ENCODE measurements around the gene UBE2Q1.

DNA sequence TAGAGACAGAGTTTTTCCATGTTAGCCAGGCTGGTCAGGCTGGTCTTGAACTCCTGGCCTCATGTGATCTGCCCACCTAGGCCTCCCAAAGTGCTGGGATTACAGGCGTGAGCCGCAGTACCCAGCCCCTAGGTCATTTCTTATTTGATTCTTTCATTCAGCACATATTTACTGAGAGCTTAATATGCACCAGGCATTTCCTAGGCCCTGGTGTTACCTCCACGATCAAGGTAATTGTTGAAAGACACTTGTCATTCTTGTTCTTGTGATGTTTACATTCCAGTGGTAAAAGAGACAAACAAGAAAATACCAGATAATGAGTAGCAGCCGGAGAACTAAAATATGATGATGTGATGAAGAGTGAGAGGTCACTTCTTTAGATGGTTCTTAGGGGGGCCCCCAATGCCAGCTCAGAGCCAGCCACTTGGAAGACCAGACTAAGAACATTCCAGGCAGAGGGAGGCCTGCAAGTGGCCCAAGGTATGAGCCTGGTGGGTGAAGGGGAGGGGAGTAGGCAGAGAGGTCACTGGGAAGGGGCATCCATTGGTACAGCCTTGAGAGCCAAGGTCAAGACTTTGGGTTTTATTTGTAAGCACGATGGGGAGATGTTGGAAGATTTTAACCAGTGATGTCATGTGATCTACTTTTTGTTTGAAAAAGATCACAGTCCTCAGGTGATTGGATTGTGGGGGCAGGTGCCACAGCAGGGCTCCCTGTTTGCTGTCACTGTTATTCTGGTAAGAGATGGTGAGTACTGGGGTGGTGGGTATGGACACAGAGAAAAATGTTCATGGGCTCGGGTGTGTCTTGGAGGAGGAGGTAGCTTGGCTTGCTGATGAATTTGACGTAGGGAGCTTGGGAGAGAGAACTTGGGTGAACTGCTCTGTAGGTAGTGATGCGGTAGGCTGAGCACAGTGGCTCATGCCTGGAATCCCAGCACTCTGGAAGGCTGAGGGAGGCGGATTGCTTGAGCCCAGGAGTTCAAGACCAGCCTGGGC, 18.7 kb downstream of the UBE2Q1 start:
- TF ChIP-seq EP300 (IDR thresholded peaks at IDR 0.05) (no peak), POLR2A (IDR thresholded peaks at IDR 0.05) (no peak)
- TF ChIP-seq, protein P1, sequence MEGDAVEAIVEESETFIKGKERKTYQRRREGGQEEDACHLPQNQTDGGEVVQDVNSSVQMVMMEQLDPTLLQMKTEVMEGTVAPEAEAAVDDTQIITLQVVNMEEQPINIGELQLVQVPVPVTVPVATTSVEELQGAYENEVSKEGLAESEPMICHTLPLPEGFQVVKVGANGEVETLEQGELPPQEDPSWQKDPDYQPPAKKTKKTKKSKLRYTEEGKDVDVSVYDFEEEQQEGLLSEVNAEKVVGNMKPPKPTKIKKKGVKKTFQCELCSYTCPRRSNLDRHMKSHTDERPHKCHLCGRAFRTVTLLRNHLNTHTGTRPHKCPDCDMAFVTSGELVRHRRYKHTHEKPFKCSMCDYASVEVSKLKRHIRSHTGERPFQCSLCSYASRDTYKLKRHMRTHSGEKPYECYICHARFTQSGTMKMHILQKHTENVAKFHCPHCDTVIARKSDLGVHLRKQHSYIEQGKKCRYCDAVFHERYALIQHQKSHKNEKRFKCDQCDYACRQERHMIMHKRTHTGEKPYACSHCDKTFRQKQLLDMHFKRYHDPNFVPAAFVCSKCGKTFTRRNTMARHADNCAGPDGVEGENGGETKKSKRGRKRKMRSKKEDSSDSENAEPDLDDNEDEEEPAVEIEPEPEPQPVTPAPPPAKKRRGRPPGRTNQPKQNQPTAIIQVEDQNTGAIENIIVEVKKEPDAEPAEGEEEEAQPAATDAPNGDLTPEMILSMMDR (IDR thresholded peaks at IDR 0.05) = no peak

Measured in suprapubic skin (tissue), 3 donors.